Purkinje cell (primary cell): ENCODE data around the gene CEMIP2. TPM values are rescaled to one million over a fixed set of nuclear protein-coding genes. Genes with fewer than 3 reads are reported as not detected.

Experiments used
- polyA plus RNA-seq: library from polyadenylated mRNA; unstranded; fragments of >200 nt; fragmentation: Nextera tagmentation; gene quantifications from 2 replicates; pipeline ENCODE4 v1.2.1, GENCODE V29; 2014

CEMIP2 gene, protein sequence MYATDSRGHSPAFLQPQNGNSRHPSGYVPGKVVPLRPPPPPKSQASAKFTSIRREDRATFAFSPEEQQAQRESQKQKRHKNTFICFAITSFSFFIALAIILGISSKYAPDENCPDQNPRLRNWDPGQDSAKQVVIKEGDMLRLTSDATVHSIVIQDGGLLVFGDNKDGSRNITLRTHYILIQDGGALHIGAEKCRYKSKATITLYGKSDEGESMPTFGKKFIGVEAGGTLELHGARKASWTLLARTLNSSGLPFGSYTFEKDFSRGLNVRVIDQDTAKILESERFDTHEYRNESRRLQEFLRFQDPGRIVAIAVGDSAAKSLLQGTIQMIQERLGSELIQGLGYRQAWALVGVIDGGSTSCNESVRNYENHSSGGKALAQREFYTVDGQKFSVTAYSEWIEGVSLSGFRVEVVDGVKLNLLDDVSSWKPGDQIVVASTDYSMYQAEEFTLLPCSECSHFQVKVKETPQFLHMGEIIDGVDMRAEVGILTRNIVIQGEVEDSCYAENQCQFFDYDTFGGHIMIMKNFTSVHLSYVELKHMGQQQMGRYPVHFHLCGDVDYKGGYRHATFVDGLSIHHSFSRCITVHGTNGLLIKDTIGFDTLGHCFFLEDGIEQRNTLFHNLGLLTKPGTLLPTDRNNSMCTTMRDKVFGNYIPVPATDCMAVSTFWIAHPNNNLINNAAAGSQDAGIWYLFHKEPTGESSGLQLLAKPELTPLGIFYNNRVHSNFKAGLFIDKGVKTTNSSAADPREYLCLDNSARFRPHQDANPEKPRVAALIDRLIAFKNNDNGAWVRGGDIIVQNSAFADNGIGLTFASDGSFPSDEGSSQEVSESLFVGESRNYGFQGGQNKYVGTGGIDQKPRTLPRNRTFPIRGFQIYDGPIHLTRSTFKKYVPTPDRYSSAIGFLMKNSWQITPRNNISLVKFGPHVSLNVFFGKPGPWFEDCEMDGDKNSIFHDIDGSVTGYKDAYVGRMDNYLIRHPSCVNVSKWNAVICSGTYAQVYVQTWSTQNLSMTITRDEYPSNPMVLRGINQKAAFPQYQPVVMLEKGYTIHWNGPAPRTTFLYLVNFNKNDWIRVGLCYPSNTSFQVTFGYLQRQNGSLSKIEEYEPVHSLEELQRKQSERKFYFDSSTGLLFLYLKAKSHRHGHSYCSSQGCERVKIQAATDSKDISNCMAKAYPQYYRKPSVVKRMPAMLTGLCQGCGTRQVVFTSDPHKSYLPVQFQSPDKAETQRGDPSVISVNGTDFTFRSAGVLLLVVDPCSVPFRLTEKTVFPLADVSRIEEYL (N-terminal part only)
- polyA plus RNA-seq, result 5.2 and 7.7 TPM in 2 replicates

DNA sequence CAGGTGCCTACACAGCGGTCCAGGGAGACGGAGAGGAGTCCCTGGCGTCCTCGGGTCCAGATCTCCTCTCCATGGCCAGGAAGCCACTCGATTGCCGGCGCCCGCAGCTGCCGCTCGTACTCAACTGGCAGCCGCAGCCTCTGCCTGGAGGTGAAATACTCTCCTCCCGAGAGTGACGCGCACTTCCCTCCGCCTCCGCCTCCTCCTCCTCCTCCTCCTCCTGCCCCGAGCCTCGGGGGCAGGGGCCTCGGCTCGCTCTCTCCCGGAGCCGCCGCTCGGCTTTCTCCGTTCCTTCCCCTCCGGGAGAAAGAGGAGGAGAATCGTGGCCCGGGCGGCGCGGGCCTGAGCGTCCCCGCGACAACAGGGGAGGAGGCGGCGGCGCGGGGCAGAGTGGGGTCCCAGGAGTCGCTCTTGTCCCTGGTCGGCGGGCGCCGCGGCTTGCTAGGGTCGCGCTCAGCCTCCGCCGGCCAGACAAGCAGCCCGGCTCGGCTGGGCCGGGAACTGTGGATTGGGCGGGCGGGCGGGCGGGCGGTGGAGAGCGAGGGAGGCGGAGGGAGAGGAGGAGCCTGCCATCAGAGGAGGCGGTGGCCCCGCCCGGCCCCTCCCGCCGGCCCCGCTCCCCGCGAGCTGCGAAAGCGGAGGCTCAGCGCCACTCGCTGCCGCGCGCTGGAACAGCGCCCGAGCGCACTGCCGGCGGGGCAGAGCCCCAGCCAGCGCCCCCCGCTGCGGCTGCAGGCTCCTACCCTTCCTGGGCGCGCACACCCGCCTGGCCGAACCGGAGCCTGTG is at the start of gene CEMIP2:
CEMIP2 (minus strand) TSS at position 126 of the 787 bp plus-strand sequence. CDS start 18,140 bp downstream, outside the sequence.

Other genes starting within 250 kb of the CEMIP2 start
- 35.0 and 52.4 TPM in 2 replicates for gene ABHD17B, start 142.7 kb upstream of the CEMIP2 start, polyA plus RNA-seq
- 12.7 and 15.1 TPM in 2 replicates for gene C9orf85, start 143.1 kb upstream of the CEMIP2 start, polyA plus RNA-seq